ENCODE results near the gene PRKN. TPM values are rescaled to one million over a fixed set of nuclear protein-coding genes. Genes with fewer than 3 reads are reported as not detected.

The PRKN gene
- total RNA-seq, 4 donors from 2014 or later: 4.5 to 12.3 (median 9.0) TPM

GRCh38 chr6:162336359-162336758 lies 391.2 kb downstream of the PRKN start:
- no peaks in the 10 kb centered on the region for H3K27me3 ChIP-seq
- intact Hi-C loops (cut with DNase I; ENCODE audit: low total_unique reads) (no loop called here), in situ Hi-C loops (cut with MboI; ENCODE audit: low pct_ligation_motif_present in 1 of 4, low pct_unique_long_range_greater_than_20kb in 1 of 4, low sequenced_read_pairs in 3 of 4) (no loop called here)
- 97 to 98% methylated on average over 6 of the region's 6 CpGs for WGBS, 2 donors (ENCODE audit: low coverage in 1 of 2)
- H3K9me3 ChIP-seq: no peaks in the 10 kb centered on the region
- no peak for TF ChIP-seq POLR2AphosphoS5 (IDR thresholded peaks at IDR 0.05)
- H3K4me3 ChIP-seq: no peak overlapping the region
- no peaks in the 10 kb centered on the region for H3K4me1 ChIP-seq
- no peak for DNase-seq
- H3K27ac ChIP-seq: no peak overlapping the region
- no peaks in the 10 kb centered on the region for H3K36me3 ChIP-seq

GRCh38 chr6:162332365-162332764 lies 395.2 kb downstream of the PRKN start:
- Histone ChIP-seq H3K27ac (no peak overlapping the region), H3K36me3 (no peaks in the 10 kb centered on the region), H3K4me1 (no peaks in the 10 kb centered on the region), H3K4me3 (no peak overlapping the region), H3K27me3 (no peaks in the 10 kb centered on the region), H3K9me3 (no peaks in the 10 kb centered on the region)
- TF ChIP-seq EP300 (IDR thresholded peaks at IDR 0.05; ENCODE audit: low read depth) (no peak), CTCF (IDR thresholded peaks at IDR 0.05) (no peak), POLR2A (IDR thresholded peaks at IDR 0.05) (no peak)
- intact Hi-C loops (cut with DNase I; ENCODE audit: low total_unique reads) (no loop called here), in situ Hi-C loops (cut with MboI; ENCODE audit: low pct_ligation_motif_present in 1 of 4, low pct_unique_long_range_greater_than_20kb in 1 of 4, low sequenced_read_pairs in 3 of 4) (no loop called here)
- WGBS, 2 donors (ENCODE audit: low coverage in 1 of 2): 83 to 90% methylated on average over 3 to 4 of the region's 4 CpGs
- no peak for DNase-seq

GRCh38 chr6:162331911-162332310 lies 395.7 kb downstream of the PRKN start:
- Histone ChIP-seq H3K36me3 (no peaks in the 10 kb centered on the region), H3K27me3 (no peaks in the 10 kb centered on the region), H3K27ac (no peak overlapping the region), H3K9me3 (no peaks in the 10 kb centered on the region), H3K4me3 (no peak overlapping the region), H3K4me1 (no peaks in the 10 kb centered on the region)
- WGBS, 2 donors (ENCODE audit: low coverage in 1 of 2): 55 to 70% methylated on average over 1 of the region's 1 CpG
- no peak for TF ChIP-seq CTCF (IDR thresholded peaks at IDR 0.05)
- no peak for TF ChIP-seq POLR2AphosphoS5 (IDR thresholded peaks at IDR 0.05)
- no peak for TF ChIP-seq EP300 (IDR thresholded peaks at IDR 0.05; ENCODE audit: low read depth)
- no peak for TF ChIP-seq POLR2A (IDR thresholded peaks at IDR 0.05)
- in situ Hi-C loops (cut with MboI; ENCODE audit: low pct_ligation_motif_present in 1 of 4, low pct_unique_long_range_greater_than_20kb in 1 of 4, low sequenced_read_pairs in 3 of 4) (no loop called here), intact Hi-C loops (cut with DNase I; ENCODE audit: low total_unique reads) (no loop called here)
- DNase-seq: no peak

GRCh38 chr6:162325826-162326225 lies 401.7 kb downstream of the PRKN start:
- Histone ChIP-seq H3K27ac (no peak overlapping the region), H3K4me3 (no peak overlapping the region), H3K36me3 (no peaks in the 10 kb centered on the region), H3K4me1 (no peaks in the 10 kb centered on the region), H3K9me3 (peaks cover 3 to 10% of the 10 kb centered on the region in 2 donors), H3K27me3 (no peaks in the 10 kb centered on the region)
- in situ Hi-C loops (cut with MboI; ENCODE audit: low pct_ligation_motif_present in 1 of 4, low pct_unique_long_range_greater_than_20kb in 1 of 4, low sequenced_read_pairs in 3 of 4): no loop called here
- intact Hi-C loops (cut with DNase I; ENCODE audit: low total_unique reads): loop anchor here (5.0 kb wide), 1 partner anchor 224 kb away; no protein-coding TSS in a partner anchor
- TF ChIP-seq POLR2A (IDR thresholded peaks at IDR 0.05) (no peak), CTCF (IDR thresholded peaks at IDR 0.05) (no peak), POLR2AphosphoS5 (IDR thresholded peaks at IDR 0.05) (no peak), EP300 (IDR thresholded peaks at IDR 0.05; ENCODE audit: low read depth) (no peak)
- DNase-seq: no peak
- 78 to 92% methylated on average over 4 of the region's 4 CpGs for WGBS, 2 donors (ENCODE audit: low coverage in 1 of 2)

DNA sequence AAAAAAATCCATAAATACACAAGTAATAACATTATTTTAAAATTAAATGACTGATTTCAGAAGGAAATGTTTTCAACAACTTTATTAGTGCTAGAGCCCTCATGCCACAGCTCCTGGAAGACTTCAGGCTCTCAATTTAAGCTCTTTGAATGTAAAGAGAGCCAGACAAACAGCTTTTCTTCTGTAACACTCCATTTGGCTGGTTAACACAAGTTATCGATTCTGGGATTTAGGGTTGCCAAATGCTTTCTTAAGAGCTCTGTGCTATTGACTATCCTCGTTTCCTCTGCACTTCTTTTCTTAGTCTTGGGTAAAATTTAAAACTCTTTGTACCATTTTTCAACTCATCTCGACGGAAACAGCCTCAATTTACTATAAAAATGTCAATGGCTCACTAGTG lies 402.5 kb downstream of the PRKN start:
- intact Hi-C loops (cut with DNase I; ENCODE audit: low total_unique reads): loop anchor here (5.0 kb wide), 1 partner anchor 223 kb away; no protein-coding TSS in a partner anchor
- Histone ChIP-seq H3K4me1 (no peaks in the 10 kb centered on the region), H3K9me3 (peaks cover 3 to 10% of the 10 kb centered on the region in 2 donors), H3K4me3 (no peak overlapping the region), H3K27ac (no peak overlapping the region), H3K36me3 (no peaks in the 10 kb centered on the region), H3K27me3 (no peaks in the 10 kb centered on the region)
- WGBS, 2 donors (ENCODE audit: low coverage in 1 of 2): 77 to 79% methylated on average over 4 of the region's 4 CpGs
- in situ Hi-C loops (cut with MboI; ENCODE audit: low pct_ligation_motif_present in 1 of 4, low pct_unique_long_range_greater_than_20kb in 1 of 4, low sequenced_read_pairs in 3 of 4): no loop called here
- TF ChIP-seq POLR2AphosphoS5 (IDR thresholded peaks at IDR 0.05): no peak
- TF ChIP-seq EP300 (IDR thresholded peaks at IDR 0.05; ENCODE audit: low read depth): no peak
- TF ChIP-seq CTCF (IDR thresholded peaks at IDR 0.05): no peak
- no peak for TF ChIP-seq POLR2A (IDR thresholded peaks at IDR 0.05)
- no peak for DNase-seq
